ENCODE data around the gene ARHGEF40. TPM values are rescaled to one million over a fixed set of nuclear protein-coding genes. Genes with fewer than 3 reads are reported as not detected.
"Not testable (repeated sequence)": the region's sequence is repeated elsewhere in the genome, so short reads cannot be mapped to it uniquely, and the experiment has no call there.

The ARHGEF40 gene
- polyA plus RNA-seq, 1 experiment, result 62.7 TPM

DNA sequence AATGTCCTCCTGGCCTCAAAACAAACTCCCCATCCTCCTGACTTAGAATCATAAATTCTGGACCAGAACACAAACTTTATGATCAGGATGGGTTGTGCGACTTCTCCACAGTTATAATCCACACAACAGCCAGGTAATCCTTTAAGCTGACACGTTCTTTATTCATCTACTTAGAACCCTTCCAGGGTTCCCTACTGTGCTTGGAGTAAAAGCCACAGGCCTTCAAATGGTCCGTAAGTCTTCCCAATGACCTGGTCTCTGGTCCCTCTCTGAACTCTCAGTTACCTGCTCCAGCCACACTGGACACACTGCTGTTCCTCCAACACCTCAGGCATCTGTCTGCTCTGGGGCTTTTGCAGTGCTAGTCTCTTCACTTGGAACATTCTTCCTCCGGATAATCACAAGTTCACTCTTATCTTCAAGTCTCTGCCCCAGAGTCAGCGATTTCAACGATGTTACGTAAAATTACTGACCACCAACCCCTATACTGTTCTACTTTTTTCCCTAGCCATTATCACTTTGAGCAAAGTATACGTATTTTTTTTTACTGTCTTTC is 29.7 kb upstream of the ARHGEF40 start:
- DNase-seq (ENCODE audit: low read depth), result no peak
- CTCF ChIA-PET, result interaction anchor here (0.8 to 6.9 kb wide), 26 partner anchors 10 to 184 kb away, joined by 3 to 202 read pairs (median 6); partner anchors contain the start of genes ARHGEF40, RNASE8, SLC39A2 and TPPP2
- POLR2A ChIA-PET, result interaction anchor here (1.0 kb wide), 1 partner anchor 26 kb away, joined by 3 read pairs; no protein-coding TSS in a partner anchor

GRCh38 chr14:21040941-21041340 is 29.2 kb upstream of the ARHGEF40 start:
- not testable (repeated sequence) for H3K36me3 ChIP-seq (ENCODE audit: control insufficient read depth, insufficient read depth, low read length); H3K27me3 ChIP-seq (ENCODE audit: control insufficient read depth, insufficient read depth, low read length); H3K4me3 ChIP-seq (ENCODE audit: low read depth, low read length); DNase-seq (ENCODE audit: low read depth)
- ChIA-PET CTCF (interaction anchor here (1.3 to 6.9 kb wide), 19 partner anchors 10 to 183 kb away, joined by 4 to 202 read pairs (median 8); partner anchors contain the start of genes ARHGEF40, RNASE8 and TPPP2), POLR2A (interaction anchor here (0.6 kb wide), 1 partner anchor 31 kb away, joined by 19 read pairs; no protein-coding TSS in a partner anchor)

More for the DNA sequence above, 29.7 kb upstream of the ARHGEF40 start:
- peaks cover 7% of the 10 kb centered on the region for H3K27me3 ChIP-seq (ENCODE audit: control insufficient read depth, insufficient read depth, low read length)
- TF ChIP-seq, protein P1, sequence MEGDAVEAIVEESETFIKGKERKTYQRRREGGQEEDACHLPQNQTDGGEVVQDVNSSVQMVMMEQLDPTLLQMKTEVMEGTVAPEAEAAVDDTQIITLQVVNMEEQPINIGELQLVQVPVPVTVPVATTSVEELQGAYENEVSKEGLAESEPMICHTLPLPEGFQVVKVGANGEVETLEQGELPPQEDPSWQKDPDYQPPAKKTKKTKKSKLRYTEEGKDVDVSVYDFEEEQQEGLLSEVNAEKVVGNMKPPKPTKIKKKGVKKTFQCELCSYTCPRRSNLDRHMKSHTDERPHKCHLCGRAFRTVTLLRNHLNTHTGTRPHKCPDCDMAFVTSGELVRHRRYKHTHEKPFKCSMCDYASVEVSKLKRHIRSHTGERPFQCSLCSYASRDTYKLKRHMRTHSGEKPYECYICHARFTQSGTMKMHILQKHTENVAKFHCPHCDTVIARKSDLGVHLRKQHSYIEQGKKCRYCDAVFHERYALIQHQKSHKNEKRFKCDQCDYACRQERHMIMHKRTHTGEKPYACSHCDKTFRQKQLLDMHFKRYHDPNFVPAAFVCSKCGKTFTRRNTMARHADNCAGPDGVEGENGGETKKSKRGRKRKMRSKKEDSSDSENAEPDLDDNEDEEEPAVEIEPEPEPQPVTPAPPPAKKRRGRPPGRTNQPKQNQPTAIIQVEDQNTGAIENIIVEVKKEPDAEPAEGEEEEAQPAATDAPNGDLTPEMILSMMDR (IDR thresholded peaks at IDR 0.05; ENCODE audit: insufficient read depth, low read depth, low read length), result no peak
- H3K36me3 ChIP-seq (ENCODE audit: control insufficient read depth, insufficient read depth, low read length), result no peaks in the 10 kb centered on the region
- no peak overlapping the region for H3K4me3 ChIP-seq (ENCODE audit: low read depth, low read length)

DNA sequence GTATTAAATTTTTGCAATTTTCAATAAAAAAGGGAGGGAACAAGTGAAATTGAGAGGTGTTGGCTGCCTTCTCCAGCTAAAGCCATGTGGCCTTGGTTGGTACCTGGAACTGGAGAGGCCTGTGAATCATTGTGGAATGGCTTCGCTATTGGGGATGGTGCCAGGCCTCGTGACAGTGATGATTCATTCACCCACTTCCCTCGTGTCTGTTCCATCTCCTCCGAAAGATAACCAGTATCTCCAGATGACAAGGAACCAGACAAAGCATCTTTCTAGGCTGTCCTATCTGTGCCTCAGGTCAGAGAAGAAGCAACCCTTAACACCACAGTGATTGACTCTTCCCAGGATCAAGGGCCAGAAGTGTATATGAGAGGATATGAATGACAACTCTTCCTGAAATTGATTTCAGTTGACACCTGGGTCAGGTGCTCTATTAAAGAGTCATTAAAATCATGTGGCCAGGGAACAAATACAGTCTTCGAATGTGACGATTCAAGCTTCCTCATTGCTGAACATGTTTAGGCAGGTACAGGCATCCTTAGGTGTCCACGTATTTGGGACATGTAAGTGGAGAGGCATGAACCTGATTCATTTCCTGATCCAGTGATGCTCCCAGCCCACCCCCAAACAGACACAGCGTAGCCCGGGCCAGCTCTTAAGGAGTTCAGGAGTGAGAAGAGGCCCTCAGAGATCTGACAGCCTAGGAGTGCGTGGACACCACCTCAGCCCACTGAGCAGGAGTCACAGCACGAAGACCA is 28.2 kb upstream of the ARHGEF40 start, which contains the start of gene RNASE7:
Gene RNASE7, plus strand, starts transcription at position 687 of the 758 bp plus-strand sequence. CDS start 631 bp downstream, outside the sequence.
- TF ChIP-seq, protein P1 (IDR thresholded peaks at IDR 0.05; ENCODE audit: insufficient read depth, low read depth, low read length), result no peak
- peaks cover 5% of the 10 kb centered on the region; the same call in 1 of the 2 replicates for H3K27me3 ChIP-seq (ENCODE audit: control insufficient read depth, insufficient read depth, low read length)
- H3K36me3 ChIP-seq (ENCODE audit: control insufficient read depth, insufficient read depth, low read length), result no peaks in the 10 kb centered on the region
- CTCF ChIA-PET, result interaction anchor here (0.8 to 6.9 kb wide), 9 partner anchors 8 to 183 kb away, joined by 3 to 202 read pairs (median 9); partner anchors contain the start of gene RNASE8
- H3K4me3 ChIP-seq (ENCODE audit: low read depth, low read length), result no peak within 1 kb of the TSS
- no peak for DNase-seq (ENCODE audit: low read depth)
- POLR2A ChIA-PET, result interaction anchor here (0.6 kb wide), 1 partner anchor 30 kb away, joined by 19 read pairs; no protein-coding TSS in a partner anchor

- no peaks in the 10 kb centered on the region for H3K36me3 ChIP-seq (ENCODE audit: control insufficient read depth, insufficient read depth, low read length)
- CTCF ChIA-PET, result interaction anchor here (0.6 to 6.9 kb wide), 7 partner anchors 19 to 60 kb away, joined by 3 to 202 read pairs (median 4); partner anchors contain the start of gene ARHGEF40
- TF ChIP-seq, protein P1 (IDR thresholded peaks at IDR 0.05; ENCODE audit: insufficient read depth, low read depth, low read length), result no peak
- no peak overlapping the region for H3K4me3 ChIP-seq (ENCODE audit: low read depth, low read length)
- POLR2A ChIA-PET, result no interaction called here
- H3K27me3 ChIP-seq (ENCODE audit: control insufficient read depth, insufficient read depth, low read length), result peaks cover 3% of the 10 kb centered on the region; the same call in 1 of the 2 replicates
- no peak for DNase-seq (ENCODE audit: low read depth)
Observed at GRCh38 chr14:21042918-21043317, 27.2 kb upstream of the ARHGEF40 start.

DNA sequence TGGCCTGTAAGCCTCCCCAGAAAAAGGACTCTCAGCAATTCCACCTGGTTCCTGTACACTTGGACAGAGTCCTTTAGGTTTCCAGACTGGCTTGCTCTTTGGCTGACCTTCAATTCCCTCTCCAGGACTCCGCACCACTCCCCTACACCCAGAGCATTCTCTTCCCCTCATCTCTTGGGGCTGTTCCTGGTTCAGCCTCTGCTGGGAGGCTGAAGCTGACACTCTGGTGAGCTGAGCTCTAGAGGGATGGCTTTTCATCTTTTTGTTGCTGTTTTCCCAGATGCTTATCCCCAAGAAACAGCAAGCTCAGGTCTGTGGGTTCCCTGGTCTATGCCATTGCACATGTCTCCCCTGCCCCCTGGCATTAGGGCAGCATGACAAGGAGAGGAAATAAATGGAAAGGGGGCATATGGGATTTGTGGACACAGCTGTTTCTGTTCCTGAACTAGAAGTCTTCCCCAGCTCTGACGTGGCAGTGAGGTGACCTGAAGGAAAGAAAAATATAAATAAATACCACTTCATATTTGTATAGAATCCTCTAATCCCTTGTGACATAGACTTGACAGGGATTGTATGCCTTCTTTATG is 26.6 kb upstream of the ARHGEF40 start:
- TF ChIP-seq, protein P1 (IDR thresholded peaks at IDR 0.05; ENCODE audit: insufficient read depth, low read depth, low read length), result no peak
- Histone ChIP-seq H3K36me3 (ENCODE audit: control insufficient read depth, insufficient read depth, low read length) (no peaks in the 10 kb centered on the region), H3K4me3 (ENCODE audit: low read depth, low read length) (no peak overlapping the region), H3K27me3 (ENCODE audit: control insufficient read depth, insufficient read depth, low read length) (peaks cover 3% of the 10 kb centered on the region; the same call in 1 of the 2 replicates)
- CTCF ChIA-PET, result interaction anchor here (0.6 to 6.9 kb wide), 12 partner anchors 8 to 222 kb away, joined by 3 to 202 read pairs (median 3); partner anchors contain the start of gene ARHGEF40
- POLR2A ChIA-PET, result no interaction called here
- no peak for DNase-seq (ENCODE audit: low read depth)
